HepG2 (cell line): Measurements from ENCODE around the gene ETS1. TPM values are rescaled to one million over a fixed set of nuclear protein-coding genes. Genes with fewer than 3 reads are reported as not detected.

Experiments
- ATAC-seq: fragments of 200-7000 bp; cut with Tn5 transposase; 3 replicates; pipeline ENCODE4 v1.9.1; 2020; ENCODE audit warnings: mild to moderate bottlenecking, moderate library complexity
- BruUV-seq: library from RNA; stranded (reverse); fragments of 400-500 nt; replicated peaks from 2 replicates; lab custom pipeline; 2021; lab: Mats Ljungman, UMichigan
- CTCF ChIA-PET: fragments of 300-600 bp; formaldehyde crosslinking; extraction: SDS; loops from one replicate; lab custom pipeline; 2021; ENCODE audit warnings: low total read pairs, inconsistent platforms, low intra/inter-chr PET ratio; lab: Yijun Ruan, JAX
- POLR2A ChIA-PET: fragments of 350-600 bp; sonication (Branson Sonifier 250); formaldehyde crosslinking; loops from one replicate; lab custom pipeline; 2020; ENCODE audit warnings: antibody characterized with exemption, inconsistent platforms; lab: Yijun Ruan, JAX
- DNase-seq: peaks from one replicate; pipeline ENCODE4 v3.0.0-alpha.2; 2015; ENCODE audit warnings: low spot score
- FAIRE-seq: peaks from 3 replicates; lab custom pipeline; 2011; peaks lifted over from hg19 to GRCh38; lab: Jason Lieb, UNC
- H2AFZ ChIP-seq: one replicate; pipeline ENCODE4 v1.6.1; 2011; ENCODE audit warnings: low read length, inconsistent platforms
- H3K27ac ChIP-seq: fragments of 300-600 bp; 3 replicates; pipeline ENCODE4 v1.8.0; 2011; ENCODE audit warnings: mixed run types, mild to moderate bottlenecking, mixed read lengths, low read length, inconsistent platforms; ENCODE audit not compliant: insufficient read depth; ENCODE audit errors: extremely low read length
- H3K27me3 ChIP-seq, 2 experiments: fragments of 200-600 bp in 1 of 2; 2 replicates in 1 of 2; 3 replicates in 1 of 2; pipeline versions ENCODE4 v1.6.0 to v1.8.0; 2011; ENCODE audit warnings: low read length in 2 of 2, mild to moderate bottlenecking in 2 of 2, moderate library complexity in 2 of 2, inconsistent platforms in 1 of 2; ENCODE audit not compliant: insufficient read depth in 2 of 2, control insufficient read depth in 1 of 2
- H3K36me3 ChIP-seq, 2 experiments: fragments of 200-600 bp in 1 of 2; replicated peaks in 1 of 2; 2 replicates in 1 of 2; 3 replicates in 1 of 2; pipeline versions ENCODE4 v1.5.1 to v1.8.0; 2011; ENCODE audit warnings: low read length in 2 of 2, inconsistent platforms in 1 of 2; ENCODE audit not compliant: insufficient read depth in 2 of 2, control insufficient read depth in 1 of 2
- H3K4me1 ChIP-seq: 2 replicates; pipeline ENCODE4 v1.5.1; 2012; ENCODE audit warnings: low read length, inconsistent platforms; ENCODE audit not compliant: insufficient read depth
- H3K4me2 ChIP-seq: 2 replicates; pipeline ENCODE4 v1.6.0; 2011; ENCODE audit warnings: low read depth, low read length, inconsistent platforms
- H3K4me3 ChIP-seq, 3 experiments: fragments of 200-600 bp in 1 of 3; sonication (generic), shearing (Covaris generic) in 1 of 3; replicated peaks in 1 of 3; 2 replicates each; pipeline ENCODE4 v1.5.1; 2011 to 2016; ENCODE audit warnings: low read length in 3 of 3, inconsistent platforms in 2 of 3, low read depth in 2 of 3, mild to moderate bottlenecking in 2 of 3, control low read depth in 1 of 3, mixed read lengths in 1 of 3; ENCODE audit not compliant: insufficient read depth in 1 of 3
- H3K79me2 ChIP-seq: one replicate; pipeline ENCODE4 v1.6.1; 2011; ENCODE audit warnings: low read length, inconsistent platforms; ENCODE audit not compliant: insufficient read depth
- H3K9ac ChIP-seq: 2 replicates; pipeline ENCODE4 v1.6.0; 2011; ENCODE audit warnings: mild to moderate bottlenecking, low read depth, low read length, inconsistent platforms; ENCODE audit not compliant: insufficient read depth
- H3K9me3 ChIP-seq: 2 replicates; pipeline ENCODE4 v1.5.1; 2012; ENCODE audit warnings: mild to moderate bottlenecking, low read length
- H4K20me1 ChIP-seq: 2 replicates; pipeline ENCODE4 v1.6.0; 2011; ENCODE audit warnings: inconsistent platforms, mild to moderate bottlenecking, low read length, moderate library complexity; ENCODE audit not compliant: insufficient read depth
- AGO1 ChIP-seq: fragments of 200-400 bp; formaldehyde crosslinking; IDR thresholded peaks from 2 replicates; pipeline ENCODE4 v1.6.1; 2017; ENCODE audit warnings: mild to moderate bottlenecking, low read depth, low read length, moderate library complexity; ENCODE audit not compliant: poor library complexity, severe bottlenecking
- ATAD3A ChIP-seq: sonication (generic); formaldehyde crosslinking; IDR thresholded peaks from 2 replicates; pipeline ENCODE4 v1.4.0; 2020; ENCODE audit warnings: missing genetic modification reagents
- GLI4 ChIP-seq: sonication (generic); formaldehyde crosslinking; IDR thresholded peaks from 2 replicates; pipeline ENCODE4 v1.5.1; 2020; ENCODE audit warnings: missing genetic modification reagents, mild to moderate bottlenecking, moderate library complexity, borderline replicate concordance
- HNRNPUL1 ChIP-seq: fragments of 200-400 bp; formaldehyde crosslinking; IDR thresholded peaks from 2 replicates; pipeline ENCODE4 v1.6.1; 2017; ENCODE audit warnings: low read depth, mild to moderate bottlenecking, low read length, moderate library complexity
- KAT2B ChIP-seq: fragments of 150-350 bp; IDR thresholded peaks from 2 replicates; pipeline ENCODE4 v1.6.1; 2014; ENCODE audit warnings: low read depth, low read length, borderline replicate concordance
- NPAS2 ChIP-seq: sonication (generic); formaldehyde crosslinking; IDR thresholded peaks from 2 replicates; pipeline ENCODE4 v1.8.0; 2022; ENCODE audit warnings: mild to moderate bottlenecking, missing genetic modification reagents, borderline replicate concordance
- PHF5A ChIP-seq: IDR thresholded peaks from one replicate; pipeline ENCODE4 v1.6.1; 2018; ENCODE audit warnings: low read depth, missing genetic modification reagents; ENCODE audit not compliant: unreplicated experiment
- SRSF9 ChIP-seq: fragments of 200-400 bp; formaldehyde crosslinking; IDR thresholded peaks from 2 replicates; pipeline ENCODE4 v1.6.1; 2018; ENCODE audit warnings: borderline replicate concordance, mild to moderate bottlenecking, low read depth, low read length; ENCODE audit not compliant: insufficient read depth, poor library complexity, severe bottlenecking
- ZNF17 ChIP-seq: sonication (generic); formaldehyde crosslinking; IDR thresholded peaks from 2 replicates; pipeline ENCODE4 v1.5.0; 2020; ENCODE audit warnings: mild to moderate bottlenecking, missing genetic modification reagents
- ZNF234 ChIP-seq: sonication (generic); formaldehyde crosslinking; conservative IDR thresholded peaks from 2 replicates; pipeline ENCODE4 v1.5.1; 2020; ENCODE audit warnings: mild to moderate bottlenecking, missing genetic modification reagents
- ZNF329 ChIP-seq: sonication (generic); formaldehyde crosslinking; IDR thresholded peaks from 2 replicates; pipeline ENCODE4 v1.9.0; 2021; ENCODE audit warnings: low read depth, mild to moderate bottlenecking, missing genetic modification reagents
- ZNF441 ChIP-seq: sonication (generic); formaldehyde crosslinking; IDR thresholded peaks from 2 replicates; pipeline ENCODE4 v1.7.0; 2021; ENCODE audit warnings: missing genetic modification reagents, borderline replicate concordance
- whole genome bisulfite sequencing: methylation state at CpG from one replicate; pipeline ENCODE4 v1.1.6; 2017; ENCODE audit warnings: low lambda C conversion rate; 5-methylcytosine and 5-hydroxymethylcytosine counted together
- in situ Hi-C: cut with HindIII; loops from 2 replicates; pipeline ENCODE4 v1.10.0; 2017; ENCODE audit warnings: low pct_unique_long_range_greater_than_20kb; ENCODE audit not compliant: extremely low pct_ligation_motif_present
- intact Hi-C: fragments of 100-400 bp; cut with micrococcal nuclease; formaldehyde crosslinking; loops from one replicate; pipeline ENCODE4 v1.10.0; 2022; ENCODE audit not compliant: unreplicated experiment
- polyA plus RNA-seq, 8 experiments: library from polyadenylated mRNA; depleted of rRNA in 3 of 8; stranded (reverse) in 7 of 8; unstranded in 1 of 8; fragments of >200 nt; fragmentation: Illumina TruSeq in 4 of 8; extraction: Trizol in 4 of 8; gene quantifications; 2 replicates each; pipeline versions ENCODE4 v1.2.1 to v1.2.3, GENCODE V29; 2011 to 2016; ENCODE audit warnings: low read depth in 4 of 8, missing spikeins in 1 of 8, mixed read lengths in 1 of 8; ENCODE audit not compliant: insufficient read depth in 1 of 8
- total RNA-seq, 5 experiments: library from RNA; depleted of rRNA; stranded (reverse); fragments of >200 nt; fragmentation: Illumina TruSeq; extraction: Trizol; gene quantifications; 2 replicates each; pipeline ENCODE4 v1.2.3, GENCODE V29; 2016; ENCODE audit warnings: low read depth in 1 of 5
- TF ChIP-seq, protein P1 (sequence below): sonication (generic); formaldehyde crosslinking; IDR thresholded peaks from 2 replicates; pipeline ENCODE4 v1.4.0; 2020; ENCODE audit warnings: mild to moderate bottlenecking, missing genetic modification reagents
- TF ChIP-seq, protein P2 (sequence below): sonication (generic); formaldehyde crosslinking; IDR thresholded peaks from 2 replicates; pipeline ENCODE4 v1.5.1; 2020; ENCODE audit warnings: missing genetic modification reagents, mild to moderate bottlenecking, borderline replicate concordance
- TF ChIP-seq, protein P3 (sequence below): sonication (generic); formaldehyde crosslinking; IDR thresholded peaks from 2 replicates; pipeline ENCODE4 v1.8.1; 2023; ENCODE audit warnings: mild to moderate bottlenecking, missing genetic modification reagents, borderline replicate concordance
- TF ChIP-seq, protein P4 (sequence below): sonication (generic); formaldehyde crosslinking; IDR thresholded peaks from 2 replicates; pipeline ENCODE4 v1.8.1; 2022; ENCODE audit warnings: low read depth, mild to moderate bottlenecking, missing genetic modification reagents

The ETS1 gene
- total and polyA plus RNA-seq, 2 of the 13 experiments (the other 11 are each of a cell fraction or from before 2014, with no cell fraction given), result 0.18 to 0.34 TPM

DNA sequence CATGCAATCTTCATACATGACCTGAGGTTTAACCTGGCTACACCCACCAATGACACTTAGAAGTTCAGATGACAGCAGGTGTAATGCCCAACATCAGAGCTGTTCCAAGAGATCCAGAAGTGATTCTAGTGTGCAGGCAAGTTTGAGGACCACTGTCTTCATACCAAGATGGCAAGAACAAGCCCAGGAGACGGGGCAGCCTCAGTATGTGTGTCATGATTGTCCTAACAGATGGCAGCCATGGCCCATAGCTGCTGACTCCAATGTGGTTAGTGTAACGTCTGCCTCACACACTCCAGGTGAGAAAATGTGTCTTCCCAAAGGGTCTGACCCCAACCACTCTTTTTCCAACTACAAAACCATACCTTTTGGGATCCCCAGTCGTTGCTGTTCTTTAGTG lies 97.3 kb downstream of the ETS1 start:
- Histone ChIP-seq H3K27ac (no peak overlapping the region), H3K4me3 (no peak overlapping the region), H3K9ac (no peak overlapping the region), H3K27me3 (no peaks in the 10 kb centered on the region; a peak in 1 of 5 replicates), H3K4me1 (no peaks in the 10 kb centered on the region), H3K36me3 (no peaks in the 10 kb centered on the region), H3K79me2 (no peaks in the 10 kb centered on the region), H2AFZ (no peak overlapping the region), H3K9me3 (no peaks in the 10 kb centered on the region), H4K20me1 (no peaks in the 10 kb centered on the region), H3K4me2 (no peak overlapping the region)
- no peak for DNase-seq
- in situ Hi-C loops, result no loop called here
- WGBS, result 0% methylated on average over 2 of the region's 3 CpGs
- TF ChIP-seq AGO1, result no peak
- no peak for TF ChIP-seq PHF5A (CRISPR knock-in tag)
- TF ChIP-seq ZNF329 (CRISPR knock-in tag), result no peak
- TF ChIP-seq, protein P1, sequence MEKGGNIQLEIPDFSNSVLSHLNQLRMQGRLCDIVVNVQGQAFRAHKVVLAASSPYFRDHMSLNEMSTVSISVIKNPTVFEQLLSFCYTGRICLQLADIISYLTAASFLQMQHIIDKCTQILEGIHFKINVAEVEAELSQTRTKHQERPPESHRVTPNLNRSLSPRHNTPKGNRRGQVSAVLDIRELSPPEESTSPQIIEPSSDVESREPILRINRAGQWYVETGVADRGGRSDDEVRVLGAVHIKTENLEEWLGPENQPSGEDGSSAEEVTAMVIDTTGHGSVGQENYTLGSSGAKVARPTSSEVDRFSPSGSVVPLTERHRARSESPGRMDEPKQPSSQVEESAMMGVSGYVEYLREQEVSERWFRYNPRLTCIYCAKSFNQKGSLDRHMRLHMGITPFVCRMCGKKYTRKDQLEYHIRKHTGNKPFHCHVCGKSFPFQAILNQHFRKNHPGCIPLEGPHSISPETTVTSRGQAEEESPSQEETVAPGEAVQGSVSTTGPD, result no peak
- TF ChIP-seq ZNF234, result no peak
- TF ChIP-seq ATAD3A, result no peak
- TF ChIP-seq ZNF441 (CRISPR knock-in tag), result no peak
- no peak for TF ChIP-seq NPAS2
- TF ChIP-seq SRSF9, result no peak
- TF ChIP-seq HNRNPUL1, result no peak
- TF ChIP-seq GLI4, result no peak
- TF ChIP-seq, protein P2, sequence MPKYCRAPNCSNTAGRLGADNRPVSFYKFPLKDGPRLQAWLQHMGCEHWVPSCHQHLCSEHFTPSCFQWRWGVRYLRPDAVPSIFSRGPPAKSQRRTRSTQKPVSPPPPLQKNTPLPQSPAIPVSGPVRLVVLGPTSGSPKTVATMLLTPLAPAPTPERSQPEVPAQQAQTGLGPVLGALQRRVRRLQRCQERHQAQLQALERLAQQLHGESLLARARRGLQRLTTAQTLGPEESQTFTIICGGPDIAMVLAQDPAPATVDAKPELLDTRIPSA (CRISPR knock-in tag), result no peak
- no peak for TF ChIP-seq ZNF17 (CRISPR knock-in tag)
- TF ChIP-seq, protein P3, sequence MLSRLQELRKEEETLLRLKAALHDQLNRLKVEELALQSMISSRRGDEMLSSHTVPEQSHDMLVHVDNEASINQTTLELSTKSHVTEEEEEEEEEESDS (CRISPR knock-in tag), result no peak
- TF ChIP-seq, protein P4, sequence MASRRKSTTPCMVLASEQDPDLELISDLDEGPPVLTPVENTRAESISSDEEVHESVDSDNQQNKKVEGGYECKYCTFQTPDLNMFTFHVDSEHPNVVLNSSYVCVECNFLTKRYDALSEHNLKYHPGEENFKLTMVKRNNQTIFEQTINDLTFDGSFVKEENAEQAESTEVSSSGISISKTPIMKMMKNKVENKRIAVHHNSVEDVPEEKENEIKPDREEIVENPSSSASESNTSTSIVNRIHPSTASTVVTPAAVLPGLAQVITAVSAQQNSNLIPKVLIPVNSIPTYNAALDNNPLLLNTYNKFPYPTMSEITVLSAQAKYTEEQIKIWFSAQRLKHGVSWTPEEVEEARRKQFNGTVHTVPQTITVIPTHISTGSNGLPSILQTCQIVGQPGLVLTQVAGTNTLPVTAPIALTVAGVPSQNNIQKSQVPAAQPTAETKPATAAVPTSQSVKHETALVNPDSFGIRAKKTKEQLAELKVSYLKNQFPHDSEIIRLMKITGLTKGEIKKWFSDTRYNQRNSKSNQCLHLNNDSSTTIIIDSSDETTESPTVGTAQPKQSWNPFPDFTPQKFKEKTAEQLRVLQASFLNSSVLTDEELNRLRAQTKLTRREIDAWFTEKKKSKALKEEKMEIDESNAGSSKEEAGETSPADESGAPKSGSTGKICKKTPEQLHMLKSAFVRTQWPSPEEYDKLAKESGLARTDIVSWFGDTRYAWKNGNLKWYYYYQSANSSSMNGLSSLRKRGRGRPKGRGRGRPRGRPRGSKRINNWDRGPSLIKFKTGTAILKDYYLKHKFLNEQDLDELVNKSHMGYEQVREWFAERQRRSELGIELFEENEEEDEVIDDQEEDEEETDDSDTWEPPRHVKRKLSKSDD (CRISPR knock-in tag), result no peak
- TF ChIP-seq KAT2B, result no peak
- ChIA-PET CTCF (no interaction called here), POLR2A (no interaction called here)
- no TSS peak for BruUV-seq
- FAIRE-seq, result no peak
- intact Hi-C loops, result no loop called here
- no peak for ATAC-seq
